ENCODE results near the gene DET1.

Gene DET1

DNA sequence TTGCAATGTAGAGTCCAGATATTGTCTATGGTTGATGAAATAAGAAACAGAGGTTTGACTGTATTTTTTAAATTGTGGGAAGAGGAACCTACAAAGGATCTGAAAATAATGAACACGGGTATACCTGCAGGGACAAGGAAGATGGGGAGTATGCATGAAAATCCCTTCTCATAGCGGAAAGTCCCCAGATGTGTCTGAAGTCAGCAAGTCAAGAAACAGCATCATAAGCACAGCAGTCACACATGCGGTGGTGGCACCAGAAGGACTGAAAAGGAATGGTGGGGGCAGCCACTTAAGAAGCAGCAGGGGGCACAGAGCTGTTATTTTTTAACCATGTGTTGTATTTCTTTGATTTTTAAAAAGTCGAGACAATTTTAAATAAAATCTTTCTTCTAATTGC is 74.3 kb downstream of the DET1 start (continued):
- TF ChIP-seq SP7 (tag by site-specific recombination; IDR thresholded peaks at IDR 0.05), result no peak
- TF ChIP-seq, protein P1, sequence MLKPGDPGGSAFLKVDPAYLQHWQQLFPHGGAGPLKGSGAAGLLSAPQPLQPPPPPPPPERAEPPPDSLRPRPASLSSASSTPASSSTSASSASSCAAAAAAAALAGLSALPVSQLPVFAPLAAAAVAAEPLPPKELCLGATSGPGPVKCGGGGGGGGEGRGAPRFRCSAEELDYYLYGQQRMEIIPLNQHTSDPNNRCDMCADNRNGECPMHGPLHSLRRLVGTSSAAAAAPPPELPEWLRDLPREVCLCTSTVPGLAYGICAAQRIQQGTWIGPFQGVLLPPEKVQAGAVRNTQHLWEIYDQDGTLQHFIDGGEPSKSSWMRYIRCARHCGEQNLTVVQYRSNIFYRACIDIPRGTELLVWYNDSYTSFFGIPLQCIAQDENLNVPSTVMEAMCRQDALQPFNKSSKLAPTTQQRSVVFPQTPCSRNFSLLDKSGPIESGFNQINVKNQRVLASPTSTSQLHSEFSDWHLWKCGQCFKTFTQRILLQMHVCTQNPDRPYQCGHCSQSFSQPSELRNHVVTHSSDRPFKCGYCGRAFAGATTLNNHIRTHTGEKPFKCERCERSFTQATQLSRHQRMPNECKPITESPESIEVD (tag by site-specific recombination; IDR thresholded peaks at IDR 0.05), result no peak

DNA sequence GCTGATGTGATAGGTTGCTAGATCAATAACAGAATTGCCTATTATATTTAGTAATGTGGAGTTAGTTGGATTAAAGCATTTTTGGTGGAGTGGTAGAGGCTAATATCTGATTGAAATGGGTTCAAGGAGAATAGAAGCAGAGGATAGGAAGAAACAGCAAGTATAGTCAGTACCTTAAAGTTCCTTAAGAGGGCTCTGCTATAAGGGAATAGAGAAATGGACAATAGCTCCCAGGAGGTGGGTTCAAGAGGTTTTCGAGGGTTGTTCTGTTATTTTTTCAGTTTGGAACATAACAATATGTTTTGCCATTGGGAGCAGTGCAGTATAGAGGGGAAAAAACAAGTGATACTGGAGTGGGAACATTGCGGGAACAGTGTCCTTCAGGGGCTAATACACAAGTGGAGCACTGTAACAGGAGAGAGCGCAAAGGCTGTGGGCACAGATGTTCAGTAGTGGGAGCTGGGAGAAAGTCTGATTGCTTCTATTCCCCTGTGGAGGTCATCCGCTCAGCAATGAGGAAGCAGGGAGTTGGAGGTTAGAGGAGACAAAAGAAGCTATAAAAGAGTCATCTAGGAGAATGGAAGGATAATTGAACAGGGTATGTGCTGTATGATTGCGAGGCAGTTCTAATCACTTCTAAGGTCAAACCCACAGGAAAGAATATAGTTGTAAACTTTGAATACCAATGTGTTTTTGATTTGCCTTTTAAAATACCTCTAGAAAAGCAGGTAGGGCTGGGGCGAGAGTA is 75.7 kb downstream of the DET1 start:
- Histone ChIP-seq H3K9me3 (ENCODE audit: control insufficient read depth, insufficient read depth, low read depth, low read length) (no peaks in the 10 kb centered on the region), H3K36me3 (ENCODE audit: control insufficient read depth in 2 of 2, insufficient read depth in 1 of 2, low read length in 2 of 2) (peaks cover 41 to 60% of the 10 kb centered on the region in 2 experiments), H3K27ac (ENCODE audit: extremely low read depth, low read depth, low read length) (no peak overlapping the region), H3K4me3 (ENCODE audit: low read depth, low read length) (no peak overlapping the region), H3K4me1 (ENCODE audit: control insufficient read depth, insufficient read depth, low read length) (peaks cover 4% of the 10 kb centered on the region; the same call in 1 of the 2 replicates)
- ChIA-PET CTCF (interaction anchor here (0.7 to 1.4 kb wide), 5 partner anchors 15 to 275 kb away, joined by 3 to 6 read pairs (median 3); no protein-coding TSS in a partner anchor), POLR2A (no interaction called here)
- TF ChIP-seq, protein P2, sequence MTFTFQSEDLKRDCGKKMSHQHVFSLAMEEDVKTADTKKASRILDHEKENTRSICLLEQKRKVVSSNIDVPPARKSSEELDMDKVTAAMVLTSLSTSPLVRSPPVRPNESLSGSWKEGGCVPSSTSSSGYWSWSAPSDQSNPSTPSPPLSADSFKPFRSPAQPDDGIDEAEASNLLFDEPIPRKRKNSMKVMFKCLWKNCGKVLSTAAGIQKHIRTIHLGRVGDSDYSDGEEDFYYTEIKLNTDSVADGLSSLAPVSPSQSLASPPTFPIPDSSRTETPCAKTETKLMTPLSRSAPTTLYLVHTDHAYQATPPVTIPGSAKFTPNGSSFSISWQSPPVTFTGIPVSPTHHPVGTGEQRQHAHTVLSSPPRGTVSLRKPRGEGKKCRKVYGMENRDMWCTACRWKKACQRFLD (tag by site-specific recombination; IDR thresholded peaks at IDR 0.05), result no peak
- TF ChIP-seq SP7 (tag by site-specific recombination; IDR thresholded peaks at IDR 0.05) (no peak), ZNF211 (tag by site-specific recombination; IDR thresholded peaks at IDR 0.05; ENCODE audit: low read depth) (no peak), ZNF416 (tag by site-specific recombination; IDR thresholded peaks at IDR 0.05) (no peak), ZNF623 (tag by site-specific recombination; IDR thresholded peaks at IDR 0.05) (no peak), ZNF610 (tag by site-specific recombination; IDR thresholded peaks at IDR 0.05; ENCODE audit: borderline replicate concordance) (no peak), ZNF133 (tag by site-specific recombination; IDR thresholded peaks at IDR 0.05) (no peak), ZNF239 (tag by site-specific recombination; IDR thresholded peaks at IDR 0.05) (no peak), ZNF394 (tag by site-specific recombination; IDR thresholded peaks at IDR 0.05; ENCODE audit: borderline replicate concordance) (no peak), MEIS1 (CRISPR knock-in tag; IDR thresholded peaks at IDR 0.05; ENCODE audit: borderline replicate concordance) (no peak), ZNF670 (tag by site-specific recombination; IDR thresholded peaks at IDR 0.05; ENCODE audit: low read depth) (no peak), ZNF785 (tag by site-specific recombination; IDR thresholded peaks at IDR 0.05) (no peak), ZNF473 (tag by site-specific recombination; IDR thresholded peaks at IDR 0.05) (no peak), ZNF530 (tag by site-specific recombination; IDR thresholded peaks at IDR 0.05; ENCODE audit: low read depth) (no peak)
- TF ChIP-seq, protein P3, sequence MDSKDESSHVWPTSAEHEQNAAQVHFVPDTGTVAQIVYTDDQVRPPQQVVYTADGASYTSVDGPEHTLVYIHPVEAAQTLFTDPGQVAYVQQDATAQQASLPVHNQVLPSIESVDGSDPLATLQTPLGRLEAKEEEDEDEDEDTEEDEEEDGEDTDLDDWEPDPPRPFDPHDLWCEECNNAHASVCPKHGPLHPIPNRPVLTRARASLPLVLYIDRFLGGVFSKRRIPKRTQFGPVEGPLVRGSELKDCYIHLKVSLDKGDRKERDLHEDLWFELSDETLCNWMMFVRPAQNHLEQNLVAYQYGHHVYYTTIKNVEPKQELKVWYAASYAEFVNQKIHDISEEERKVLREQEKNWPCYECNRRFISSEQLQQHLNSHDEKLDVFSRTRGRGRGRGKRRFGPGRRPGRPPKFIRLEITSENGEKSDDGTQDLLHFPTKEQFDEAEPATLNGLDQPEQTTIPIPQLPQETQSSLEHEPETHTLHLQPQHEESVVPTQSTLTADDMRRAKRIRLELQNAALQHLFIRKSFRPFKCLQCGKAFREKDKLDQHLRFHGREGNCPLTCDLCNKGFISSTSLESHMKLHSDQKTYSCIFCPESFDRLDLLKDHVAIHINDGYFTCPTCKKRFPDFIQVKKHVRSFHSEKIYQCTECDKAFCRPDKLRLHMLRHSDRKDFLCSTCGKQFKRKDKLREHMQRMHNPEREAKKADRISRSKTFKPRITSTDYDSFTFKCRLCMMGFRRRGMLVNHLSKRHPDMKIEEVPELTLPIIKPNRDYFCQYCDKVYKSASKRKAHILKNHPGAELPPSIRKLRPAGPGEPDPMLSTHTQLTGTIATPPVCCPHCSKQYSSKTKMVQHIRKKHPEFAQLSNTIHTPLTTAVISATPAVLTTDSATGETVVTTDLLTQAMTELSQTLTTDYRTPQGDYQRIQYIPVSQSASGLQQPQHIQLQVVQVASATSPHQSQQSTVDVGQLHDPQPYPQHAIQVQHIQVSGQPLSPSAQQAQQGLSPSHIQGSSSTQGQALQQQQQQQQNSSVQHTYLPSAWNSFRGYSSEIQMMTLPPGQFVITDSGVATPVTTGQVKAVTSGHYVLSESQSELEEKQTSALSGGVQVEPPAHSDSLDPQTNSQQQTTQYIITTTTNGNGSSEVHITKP (tag by site-specific recombination; IDR thresholded peaks at IDR 0.05), result no peak

DNA sequence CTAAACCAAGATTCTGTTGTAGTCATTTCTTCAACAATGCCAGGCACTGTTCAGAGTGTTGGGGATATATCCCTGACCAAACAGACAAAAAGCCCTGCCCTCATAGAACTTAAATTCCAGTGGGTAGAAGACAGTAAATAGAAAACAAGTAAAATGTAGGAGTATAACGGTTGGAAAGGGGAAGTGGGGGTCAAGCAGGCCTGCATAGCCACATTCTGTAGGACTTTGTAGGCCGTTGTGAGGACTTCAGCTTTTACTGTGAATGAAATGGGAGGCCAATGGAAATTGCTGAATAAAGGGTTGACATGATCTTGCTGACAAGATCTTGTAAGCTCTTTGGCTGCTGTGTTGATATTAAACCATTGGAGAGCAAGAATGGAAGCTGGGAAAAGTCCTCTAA is 77.2 kb downstream of the DET1 start:
- POLR2A ChIA-PET, result no interaction called here
- CTCF ChIA-PET, result interaction anchor here (0.6 to 3.5 kb wide), 4 partner anchors 15 to 782 kb away, joined by 4 to 22 read pairs (median 14); no protein-coding TSS in a partner anchor
- H3K36me3 ChIP-seq (ENCODE audit: control insufficient read depth in 2 of 2, insufficient read depth in 1 of 2, low read length in 2 of 2), result peaks cover 36 to 61% of the 10 kb centered on the region in 2 experiments
- TF ChIP-seq ZNF529 (tag by site-specific recombination; IDR thresholded peaks at IDR 0.05; ENCODE audit: insufficient replicate concordance) (no peak), SP7 (tag by site-specific recombination; IDR thresholded peaks at IDR 0.05) (no peak), BCL11A (tag by site-specific recombination; IDR thresholded peaks at IDR 0.05; ENCODE audit: low read depth) (no peak), ZNF660 (tag by site-specific recombination; IDR thresholded peaks at IDR 0.05) (no peak), ZNF416 (tag by site-specific recombination; IDR thresholded peaks at IDR 0.05) (no peak), ZNF549 (tag by site-specific recombination; IDR thresholded peaks at IDR 0.05) (no peak), ZNF292 (tag by site-specific recombination; IDR thresholded peaks at IDR 0.05; ENCODE audit: borderline replicate concordance, low read depth) (no peak)
- TF ChIP-seq, protein P4, sequence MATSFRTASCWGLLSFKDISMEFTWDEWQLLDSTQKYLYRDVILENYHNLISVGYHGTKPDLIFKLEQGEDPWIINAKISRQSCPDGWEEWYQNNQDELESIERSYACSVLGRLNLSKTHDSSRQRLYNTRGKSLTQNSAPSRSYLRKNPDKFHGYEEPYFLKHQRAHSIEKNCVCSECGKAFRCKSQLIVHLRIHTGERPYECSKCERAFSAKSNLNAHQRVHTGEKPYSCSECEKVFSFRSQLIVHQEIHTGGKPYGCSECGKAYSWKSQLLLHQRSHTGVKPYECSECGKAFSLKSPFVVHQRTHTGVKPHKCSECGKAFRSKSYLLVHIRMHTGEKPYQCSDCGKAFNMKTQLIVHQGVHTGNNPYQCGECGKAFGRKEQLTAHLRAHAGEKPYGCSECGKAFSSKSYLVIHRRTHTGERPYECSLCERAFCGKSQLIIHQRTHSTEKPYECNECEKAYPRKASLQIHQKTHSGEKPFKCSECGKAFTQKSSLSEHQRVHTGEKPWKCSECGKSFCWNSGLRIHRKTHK (tag by site-specific recombination; IDR thresholded peaks at IDR 0.05), result no peak

More for the DNA sequence above, 77.2 kb downstream of the DET1 start:
- no peaks in the 10 kb centered on the region for H3K9me3 ChIP-seq (ENCODE audit: control insufficient read depth, insufficient read depth, low read depth, low read length)
- H3K27ac ChIP-seq (ENCODE audit: extremely low read depth, low read depth, low read length), result no peak overlapping the region
- H3K4me1 ChIP-seq (ENCODE audit: control insufficient read depth, insufficient read depth, low read length), result peaks cover 4% of the 10 kb centered on the region; the same call in 1 of the 2 replicates
- no peak overlapping the region for H3K4me3 ChIP-seq (ENCODE audit: low read depth, low read length)

All from HEK293 (cell line).